GM06990 (cell line): ENCODE results near the gene STXBP6.
"Not testable (repeated sequence)": the region's sequence is repeated elsewhere in the genome, so short reads cannot be mapped to it uniquely, and the experiment has no call there.

Experiments
- DNase-seq: peaks from one replicate; pipeline ENCODE4 v3.0.0-alpha.2; 2011; ENCODE audit not compliant: insufficient read length; ENCODE audit errors: extremely low read depth
- H3K27me3 ChIP-seq: replicated peaks from 2 replicates; pipeline ENCODE4 v1.6.0; 2011; ENCODE audit warnings: low read length; ENCODE audit not compliant: control insufficient read depth, insufficient read depth
- H3K36me3 ChIP-seq: 2 replicates; pipeline ENCODE4 v1.5.1; 2011; ENCODE audit warnings: low read length; ENCODE audit not compliant: control insufficient read depth, insufficient read depth
- H3K4me3 ChIP-seq: replicated peaks from 2 replicates; pipeline ENCODE4 v1.5.1; 2011; ENCODE audit warnings: low read depth, mild to moderate bottlenecking, control low read depth, low read length
- CTCF ChIP-seq: IDR thresholded peaks from 2 replicates; pipeline ENCODE4 v1.5.1; 2011; ENCODE audit warnings: low read length, control low read depth, mild to moderate bottlenecking, inconsistent platforms; ENCODE audit not compliant: insufficient read depth, poor library complexity, severe bottlenecking

STXBP6 gene

GRCh38 chr14:24940213-24940783 is 109.6 kb downstream of the STXBP6 start:
- no peak overlapping the region for H3K4me3 ChIP-seq
- no peaks in the 10 kb centered on the region for H3K27me3 ChIP-seq
- DNase-seq, result no peak
- TF ChIP-seq CTCF, result no peak
- no peaks in the 10 kb centered on the region for H3K36me3 ChIP-seq

GRCh38 chr14:24938593-24938992 is 111.4 kb downstream of the STXBP6 start:
- Histone ChIP-seq H3K36me3 (no peaks in the 10 kb centered on the region), H3K27me3 (no peaks in the 10 kb centered on the region), H3K4me3 (no peak overlapping the region)
- DNase-seq, result no peak
- no peak for TF ChIP-seq CTCF

- H3K4me3 ChIP-seq, result no peak overlapping the region
- no peak for TF ChIP-seq CTCF
- no peak for DNase-seq
These were observed 112.6 kb downstream of the STXBP6 start for GRCh38 chr14:24937300-24937699.

GRCh38 chr14:24936773-24937172 is 113.2 kb downstream of the STXBP6 start:
- H3K27me3 ChIP-seq, DNase-seq, H3K4me3 ChIP-seq, H3K36me3 ChIP-seq: not testable (repeated sequence)

More at GRCh38 chr14:24937300-24937699, 112.6 kb downstream of the STXBP6 start:
- H3K36me3 ChIP-seq, result no peaks in the 10 kb centered on the region
- no peaks in the 10 kb centered on the region for H3K27me3 ChIP-seq

- no peaks in the 10 kb centered on the region for H3K27me3 ChIP-seq
- H3K4me3 ChIP-seq, result no peak overlapping the region
- H3K36me3 ChIP-seq, result no peaks in the 10 kb centered on the region
- TF ChIP-seq CTCF, result no peak
- DNase-seq, result no peak
These were observed 114.2 kb downstream of the STXBP6 start for GRCh38 chr14:24935796-24936195.

GRCh38 chr14:24928386-24928900 is 121.5 kb downstream of the STXBP6 start:
- Histone ChIP-seq H3K36me3 (no peaks in the 10 kb centered on the region), H3K27me3 (no peaks in the 10 kb centered on the region), H3K4me3 (no peak overlapping the region)
- DNase-seq, result no peak
- TF ChIP-seq CTCF, result no peak
